NB4 (cell line): ENCODE measurements around the gene CELSR1.

Experiments used
- DNase-seq: peaks from one replicate; pipeline ENCODE4 v3.0.0; 2010; ENCODE audit warnings: low read depth
- H3K4me3 ChIP-seq: one replicate; pipeline ENCODE4 v1.5.1; 2011; ENCODE audit warnings: mild to moderate bottlenecking, low read depth, low read length, moderate library complexity
- CTCF ChIP-seq: IDR thresholded peaks from one replicate; pipeline ENCODE4 v1.5.1; 2012; ENCODE audit warnings: low read depth, low read length
- MAX ChIP-seq: IDR thresholded peaks from 2 replicates; pipeline ENCODE4 v1.6.1; 2011; ENCODE audit warnings: low read depth, low read length
- MYC ChIP-seq: IDR thresholded peaks from 2 replicates; pipeline ENCODE4 v1.6.1; 2011; ENCODE audit warnings: low read depth, low read length
- POLR2A ChIP-seq: IDR thresholded peaks from 2 replicates; pipeline ENCODE4 v1.6.1; 2011; ENCODE audit warnings: mild to moderate bottlenecking; ENCODE audit not compliant: insufficient read length; ENCODE audit errors: extremely low read depth

CELSR1 gene

GRCh38 chr22:46338636-46339035 lies 198.8 kb downstream of the CELSR1 start:
- TF ChIP-seq MYC, result no peak
- no peak for TF ChIP-seq MAX
- TF ChIP-seq CTCF, result no peak
- TF ChIP-seq POLR2A, result no peak
- no peak for DNase-seq

GRCh38 chr22:46337870-46338269 lies 199.6 kb downstream of the CELSR1 start:
- DNase-seq, result no peak
- no peak overlapping the region for H3K4me3 ChIP-seq
- TF ChIP-seq POLR2A (no peak), CTCF (no peak), MAX (no peak), MYC (no peak)

More at GRCh38 chr22:46338636-46339035, 198.8 kb downstream of the CELSR1 start:
- H3K4me3 ChIP-seq, result no peak overlapping the region

GRCh38 chr22:46336119-46337078 lies 201.0 kb downstream of the CELSR1 start:
- TF ChIP-seq POLR2A, result no peak
- no peak for TF ChIP-seq MAX
- no peak for TF ChIP-seq MYC
- TF ChIP-seq CTCF, result no peak
- peak; percentile 35 for DNase-seq
- peak overlapping the region; percentile 87 for H3K4me3 ChIP-seq

GRCh38 chr22:46335201-46336118 lies 202.0 kb downstream of the CELSR1 start, which contains the start of gene TRMU:
Gene TRMU (plus strand): TSS chr22:46335714. CDS start chr22:46335765, 51 bp downstream.
- TF ChIP-seq MAX (peak; percentile 59; the same call in 1 of the 2 replicates), CTCF (no peak), MYC (peak; percentile 86), POLR2A (peak; percentile 57)
- H3K4me3 ChIP-seq, result peak within 1 kb of the TSS; percentile 87
- peak; percentile 93 for DNase-seq

GRCh38 chr22:46331496-46331895 lies 205.9 kb downstream of the CELSR1 start:
- no peak overlapping the region for H3K4me3 ChIP-seq
- TF ChIP-seq CTCF, result no peak
- no peak for TF ChIP-seq MYC
- TF ChIP-seq MAX, result no peak
- no peak for TF ChIP-seq POLR2A
- DNase-seq, result no peak
